Neural progenitor cell (in vitro differentiated cells): Measurements from ENCODE around the gene ITSN1. TPM values are rescaled to one million over a fixed set of nuclear protein-coding genes. Genes with fewer than 3 reads are reported as not detected.
"Not testable (repeated sequence)": the region's sequence is repeated elsewhere in the genome, so short reads cannot be mapped to it uniquely, and the experiment has no call there.

ENCODE experiments used
- DNase-seq: peaks from one replicate; pipeline ENCODE4 v3.0.0-alpha.2; 2016; ENCODE audit warnings: low spot score
- H2AFZ ChIP-seq: fragments of 200-600 bp; sonication (generic); replicated peaks from 2 replicates; pipeline ENCODE4 v1.6.1; 2016; ENCODE audit warnings: antibody characterized with exemption
- H3F3A ChIP-seq: fragments of 200-600 bp; sonication (generic); 2 replicates; pipeline ENCODE4 v1.6.1; 2016; ENCODE audit warnings: antibody characterized with exemption, low read depth
- H3K27ac ChIP-seq: fragments of 200-600 bp; sonication (generic); 2 replicates; pipeline ENCODE4 v1.5.1; 2016; ENCODE audit warnings: mild to moderate bottlenecking
- H3K27me3 ChIP-seq: fragments of 200-600 bp; sonication (generic); 2 replicates; pipeline ENCODE4 v1.6.1; 2016; ENCODE audit warnings: mild to moderate bottlenecking, moderate library complexity
- H3K36me3 ChIP-seq: fragments of 200-600 bp; sonication (generic); 2 replicates; pipeline ENCODE4 v1.5.1; 2016
- H3K4me1 ChIP-seq: fragments of 200-600 bp; sonication (generic); 2 replicates; pipeline ENCODE4 v1.6.1; 2016; ENCODE audit warnings: mixed run types
- H3K4me2 ChIP-seq: fragments of 200-600 bp; sonication (generic); 2 replicates; pipeline ENCODE4 v1.6.1; 2016
- H3K4me3 ChIP-seq: fragments of 200-600 bp; sonication (generic); 2 replicates; pipeline ENCODE4 v1.5.1; 2016
- H3K79me2 ChIP-seq: fragments of 200-600 bp; sonication (generic); 2 replicates; pipeline ENCODE4 v1.6.1; 2016; ENCODE audit warnings: low read depth
- H3K9ac ChIP-seq: fragments of 200-600 bp; sonication (generic); 2 replicates; pipeline ENCODE4 v1.6.1; 2016
- H3K9me3 ChIP-seq: fragments of 200-600 bp; sonication (generic); 2 replicates; pipeline ENCODE4 v1.5.1; 2016; ENCODE audit warnings: low read depth
- H4K20me1 ChIP-seq: fragments of 200-600 bp; sonication (generic); 2 replicates; pipeline ENCODE4 v1.6.1; 2016; ENCODE audit warnings: low read depth
- H3K27ac Mint-ChIP-seq: 3 replicates; pipeline ENCODE4 v1.8.0; 2021; ENCODE audit warnings: mixed read lengths
- H3K27me3 Mint-ChIP-seq: 2 replicates; pipeline ENCODE4 v1.8.0; 2022; ENCODE audit warnings: low read depth, mild to moderate bottlenecking, inconsistent platforms, moderate library complexity, mixed read lengths; ENCODE audit not compliant: insufficient read depth
- H3K36me3 Mint-ChIP-seq: 3 replicates; pipeline ENCODE4 v1.8.0; 2021; ENCODE audit warnings: mixed read lengths
- H3K4me1 Mint-ChIP-seq: 3 replicates; pipeline ENCODE4 v1.8.0; 2021; ENCODE audit warnings: mixed read lengths
- H3K4me3 Mint-ChIP-seq: 3 replicates; pipeline ENCODE4 v1.8.0; 2021; ENCODE audit warnings: mild to moderate bottlenecking, moderate library complexity, mixed read lengths
- H3K9me3 Mint-ChIP-seq: 3 replicates; pipeline ENCODE4 v1.8.0; 2020; ENCODE audit warnings: mixed read lengths
- CTCF ChIP-seq: fragments of 200-600 bp; sonication (generic); IDR thresholded peaks from 2 replicates; pipeline ENCODE4 v1.5.1; 2017; ENCODE audit warnings: antibody characterized with exemption, mild to moderate bottlenecking
- EZH2 ChIP-seq: fragments of 200-600 bp; sonication (generic); IDR thresholded peaks from 2 replicates; pipeline ENCODE4 v1.6.1; 2017; ENCODE audit warnings: antibody characterized with exemption, mild to moderate bottlenecking, moderate library complexity
- EZH2phosphoT487 ChIP-seq: fragments of 200-600 bp; sonication (generic); IDR thresholded peaks from 2 replicates; pipeline ENCODE4 v1.6.1; 2017; ENCODE audit warnings: antibody characterized with exemption
- total RNA-seq: library from RNA; depleted of rRNA; stranded (reverse); fragments of >200 nt; gene quantifications from 2 replicates; pipeline ENCODE4 v1.2.3, GENCODE V29; 2015; ENCODE audit warnings: low replicate concordance

The ITSN1 gene
- total RNA-seq, 1 donor from 2014 or later: 136 TPM

GRCh38 chr21:33622253-33622652, 20.0 kb upstream of the ITSN1 start:
- Histone ChIP-seq H2AFZ (no peak overlapping the region), H3K79me2 (no peaks in the 10 kb centered on the region), H3K4me1 (peaks cover 11% of the 10 kb centered on the region), H3K27ac (no peak overlapping the region), H3K4me2 (no peak overlapping the region), H3K36me3 (peaks cover 11% of the 10 kb centered on the region), H3K27me3 (no peaks in the 10 kb centered on the region), H3K9me3 (no peaks in the 10 kb centered on the region), H3K4me3 (no peak overlapping the region), H3F3A (peaks cover 27% of the 10 kb centered on the region), H4K20me1 (peaks cover 11% of the 10 kb centered on the region), H3K9ac (no peak overlapping the region)
- Mint-ChIP-seq H3K27ac (no peak overlapping the region), H3K36me3 (peaks cover 31% of the 10 kb centered on the region), H3K4me3 (no peak overlapping the region), H3K27me3 (peaks cover 2% of the 10 kb centered on the region), H3K9me3 (no peaks in the 10 kb centered on the region), H3K4me1 (peaks cover 8% of the 10 kb centered on the region)
- TF ChIP-seq EZH2phosphoT487 (no peak), EZH2 (no peak), CTCF (no peak)
- DNase-seq: no peak

GRCh38 chr21:33626151-33626550, 16.1 kb upstream of the ITSN1 start:
- H3F3A ChIP-seq, H3K4me2 ChIP-seq, H3K9ac ChIP-seq, H3K79me2 ChIP-seq, H3K4me1 Mint-ChIP-seq, H2AFZ ChIP-seq, H3K9me3 Mint-ChIP-seq, H3K27ac Mint-ChIP-seq, H3K4me3 Mint-ChIP-seq, H3K4me1 ChIP-seq, H3K4me3 ChIP-seq, H3K27me3 Mint-ChIP-seq, H3K27ac ChIP-seq, DNase-seq, H3K9me3 ChIP-seq, H3K27me3 ChIP-seq: not testable (repeated sequence)
- H4K20me1 ChIP-seq: peaks cover 12% of the 10 kb centered on the region
- H3K36me3 Mint-ChIP-seq: peaks cover 27% of the 10 kb centered on the region
- H3K36me3 ChIP-seq: peaks cover 18% of the 10 kb centered on the region

GRCh38 chr21:33634254-33634653, 8.0 kb upstream of the ITSN1 start:
- Histone ChIP-seq H4K20me1 (no peaks in the 10 kb centered on the region), H3K4me2 (no peak overlapping the region), H3F3A (no peaks in the 10 kb centered on the region), H3K36me3 (peaks cover 10% of the 10 kb centered on the region), H3K9me3 (no peaks in the 10 kb centered on the region), H3K9ac (no peak overlapping the region), H3K27ac (no peak overlapping the region), H3K4me1 (no peaks in the 10 kb centered on the region), H2AFZ (no peak overlapping the region), H3K79me2 (peaks cover 57% of the 10 kb centered on the region), H3K4me3 (no peak overlapping the region), H3K27me3 (no peaks in the 10 kb centered on the region)
- Mint-ChIP-seq H3K4me1 (no peaks in the 10 kb centered on the region), H3K4me3 (no peak overlapping the region), H3K36me3 (peaks cover 43% of the 10 kb centered on the region), H3K27me3 (no peaks in the 10 kb centered on the region), H3K9me3 (peaks cover 12% of the 10 kb centered on the region), H3K27ac (no peak overlapping the region)
- no peak for TF ChIP-seq CTCF
- no peak for TF ChIP-seq EZH2phosphoT487
- TF ChIP-seq EZH2: no peak
- DNase-seq: no peak

GRCh38 chr21:33640697-33641351, 1.5 kb upstream of the ITSN1 start:
- TF ChIP-seq EZH2phosphoT487 (no peak), EZH2 (no peak), CTCF (no peak)
- peaks cover 28% of the 10 kb centered on the region for H3K4me1 Mint-ChIP-seq
- Histone ChIP-seq H3K27me3 (no peaks in the 10 kb centered on the region), H3K9ac (peak overlapping the region; percentile 81), H2AFZ (peak overlapping the region; percentile 75), H3K79me2 (peaks cover 88% of the 10 kb centered on the region), H4K20me1 (peaks cover 26% of the 10 kb centered on the region), H3K27ac (peak overlapping the region; percentile 59), H3F3A (peaks cover 7% of the 10 kb centered on the region), H3K4me2 (peak overlapping the region; percentile 93), H3K4me3 (peak overlapping the region; percentile 60), H3K9me3 (no peaks in the 10 kb centered on the region), H3K4me1 (peaks cover 21% of the 10 kb centered on the region), H3K36me3 (no peaks in the 10 kb centered on the region)
- peak overlapping the region; percentile 93 for H3K4me3 Mint-ChIP-seq
- H3K9me3 Mint-ChIP-seq: peaks cover 7% of the 10 kb centered on the region
- peak; percentile 43 for DNase-seq
- peaks cover 16% of the 10 kb centered on the region for H3K36me3 Mint-ChIP-seq
- no peaks in the 10 kb centered on the region for H3K27me3 Mint-ChIP-seq
- H3K27ac Mint-ChIP-seq: peak overlapping the region; percentile 77
